ENCODE results near the gene ARHGAP4. TPM values are rescaled to one million over a fixed set of nuclear protein-coding genes. Genes with fewer than 3 reads are reported as not detected.

The ARHGAP4 gene
- total RNA-seq, 1 donor from 2014 or later: 3.1 TPM

DNA sequence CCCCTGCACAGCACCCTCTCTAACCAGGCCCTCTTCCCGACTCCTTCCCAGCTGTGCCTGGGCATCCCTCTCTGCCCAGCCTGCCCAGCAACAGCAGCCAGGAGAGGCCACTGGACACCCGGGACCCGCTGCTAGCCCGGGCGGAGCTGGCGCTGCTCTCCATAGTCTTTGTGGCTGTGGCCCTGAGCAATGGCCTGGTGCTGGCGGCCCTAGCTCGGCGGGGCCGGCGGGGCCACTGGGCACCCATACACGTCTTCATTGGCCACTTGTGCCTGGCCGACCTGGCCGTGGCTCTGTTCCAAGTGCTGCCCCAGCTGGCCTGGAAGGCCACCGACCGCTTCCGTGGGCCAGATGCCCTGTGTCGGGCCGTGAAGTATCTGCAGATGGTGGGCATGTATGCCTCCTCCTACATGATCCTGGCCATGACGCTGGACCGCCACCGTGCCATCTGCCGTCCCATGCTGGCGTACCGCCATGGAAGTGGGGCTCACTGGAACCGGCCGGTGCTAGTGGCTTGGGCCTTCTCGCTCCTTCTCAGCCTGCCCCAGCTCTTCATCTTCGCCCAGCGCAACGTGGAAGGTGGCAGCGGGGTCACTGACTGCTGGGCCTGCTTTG lies 20.5 kb downstream of the ARHGAP4 start:
- H3K27me3 Mint-ChIP-seq (ENCODE audit: low read depth): no peaks in the 10 kb centered on the region
- peaks cover 25% of the 10 kb centered on the region for H3K4me1 Mint-ChIP-seq (ENCODE audit: low read depth)
- no peaks in the 10 kb centered on the region for H3K36me3 Mint-ChIP-seq (ENCODE audit: low read depth)
- H3K27ac Mint-ChIP-seq (ENCODE audit: unreplicated experiment): no peak overlapping the region
- H3K9me3 Mint-ChIP-seq (ENCODE audit: low read depth): no peaks in the 10 kb centered on the region
- no peak overlapping the region for H3K4me3 Mint-ChIP-seq (ENCODE audit: unreplicated experiment)
- TF ChIP-seq, protein P1, sequence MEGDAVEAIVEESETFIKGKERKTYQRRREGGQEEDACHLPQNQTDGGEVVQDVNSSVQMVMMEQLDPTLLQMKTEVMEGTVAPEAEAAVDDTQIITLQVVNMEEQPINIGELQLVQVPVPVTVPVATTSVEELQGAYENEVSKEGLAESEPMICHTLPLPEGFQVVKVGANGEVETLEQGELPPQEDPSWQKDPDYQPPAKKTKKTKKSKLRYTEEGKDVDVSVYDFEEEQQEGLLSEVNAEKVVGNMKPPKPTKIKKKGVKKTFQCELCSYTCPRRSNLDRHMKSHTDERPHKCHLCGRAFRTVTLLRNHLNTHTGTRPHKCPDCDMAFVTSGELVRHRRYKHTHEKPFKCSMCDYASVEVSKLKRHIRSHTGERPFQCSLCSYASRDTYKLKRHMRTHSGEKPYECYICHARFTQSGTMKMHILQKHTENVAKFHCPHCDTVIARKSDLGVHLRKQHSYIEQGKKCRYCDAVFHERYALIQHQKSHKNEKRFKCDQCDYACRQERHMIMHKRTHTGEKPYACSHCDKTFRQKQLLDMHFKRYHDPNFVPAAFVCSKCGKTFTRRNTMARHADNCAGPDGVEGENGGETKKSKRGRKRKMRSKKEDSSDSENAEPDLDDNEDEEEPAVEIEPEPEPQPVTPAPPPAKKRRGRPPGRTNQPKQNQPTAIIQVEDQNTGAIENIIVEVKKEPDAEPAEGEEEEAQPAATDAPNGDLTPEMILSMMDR (IDR thresholded peaks at IDR 0.05): no peak
- DNase-seq (ENCODE audit: low spot score): no peak

DNA sequence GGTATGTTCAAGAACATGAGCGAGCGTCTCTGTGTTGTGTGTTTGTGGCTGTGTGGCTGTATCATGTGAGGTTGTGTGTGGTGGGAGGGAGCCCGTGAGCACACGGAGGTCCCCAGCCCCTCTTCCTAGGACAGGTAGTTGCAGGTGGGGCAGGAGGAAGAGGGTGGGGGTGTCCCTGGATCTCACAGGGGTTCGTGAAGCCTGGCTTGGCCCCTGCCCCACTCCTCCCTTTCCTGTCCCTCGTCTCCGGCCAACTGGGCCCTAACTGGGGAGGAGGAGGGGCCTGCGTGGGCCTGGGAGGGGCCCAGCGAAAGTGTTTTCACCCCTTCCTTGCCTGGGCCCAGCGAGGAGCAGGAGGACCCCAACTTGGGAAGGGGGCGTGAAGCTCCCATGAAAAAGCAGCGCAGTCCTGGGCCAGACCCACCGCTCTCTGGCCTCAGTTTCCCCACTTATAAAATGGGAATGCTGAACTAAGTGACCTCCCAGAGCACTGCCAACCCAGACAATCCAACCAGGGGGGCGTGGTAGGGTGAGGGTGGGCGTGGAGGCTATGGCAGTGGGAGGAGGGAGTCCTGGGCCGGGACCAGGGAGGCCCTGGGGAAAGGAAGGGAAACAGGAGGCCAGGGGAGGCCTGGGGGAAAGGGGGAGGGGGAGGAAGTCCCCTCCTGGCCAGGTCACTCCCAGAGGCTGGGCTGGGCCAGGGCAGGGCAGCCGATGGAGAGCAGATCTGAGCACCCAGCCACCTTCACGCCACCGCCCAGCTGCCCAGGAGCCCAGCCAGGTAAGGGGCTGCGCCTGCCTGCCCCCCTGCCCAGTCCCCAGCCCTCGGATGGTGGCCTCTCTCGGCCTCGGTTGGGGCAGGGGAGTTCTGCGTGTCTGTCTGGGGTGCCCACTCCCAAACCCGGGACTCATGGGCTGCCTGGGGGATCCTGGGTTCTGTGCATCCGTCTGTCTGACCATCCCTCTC lies 21.8 kb downstream of the ARHGAP4 start, which contains the start of gene AVPR2:
Gene AVPR2, plus strand, starts transcription at position 683 of the 967 bp plus-strand sequence. CDS start 473 bp downstream, outside the sequence.
- H3K4me3 Mint-ChIP-seq (ENCODE audit: unreplicated experiment): no peak within 1 kb of the TSS
- peaks cover 3% of the 10 kb centered on the region for H3K9me3 Mint-ChIP-seq (ENCODE audit: low read depth)
- no peaks in the 10 kb centered on the region for H3K27me3 Mint-ChIP-seq (ENCODE audit: low read depth)

DNA sequence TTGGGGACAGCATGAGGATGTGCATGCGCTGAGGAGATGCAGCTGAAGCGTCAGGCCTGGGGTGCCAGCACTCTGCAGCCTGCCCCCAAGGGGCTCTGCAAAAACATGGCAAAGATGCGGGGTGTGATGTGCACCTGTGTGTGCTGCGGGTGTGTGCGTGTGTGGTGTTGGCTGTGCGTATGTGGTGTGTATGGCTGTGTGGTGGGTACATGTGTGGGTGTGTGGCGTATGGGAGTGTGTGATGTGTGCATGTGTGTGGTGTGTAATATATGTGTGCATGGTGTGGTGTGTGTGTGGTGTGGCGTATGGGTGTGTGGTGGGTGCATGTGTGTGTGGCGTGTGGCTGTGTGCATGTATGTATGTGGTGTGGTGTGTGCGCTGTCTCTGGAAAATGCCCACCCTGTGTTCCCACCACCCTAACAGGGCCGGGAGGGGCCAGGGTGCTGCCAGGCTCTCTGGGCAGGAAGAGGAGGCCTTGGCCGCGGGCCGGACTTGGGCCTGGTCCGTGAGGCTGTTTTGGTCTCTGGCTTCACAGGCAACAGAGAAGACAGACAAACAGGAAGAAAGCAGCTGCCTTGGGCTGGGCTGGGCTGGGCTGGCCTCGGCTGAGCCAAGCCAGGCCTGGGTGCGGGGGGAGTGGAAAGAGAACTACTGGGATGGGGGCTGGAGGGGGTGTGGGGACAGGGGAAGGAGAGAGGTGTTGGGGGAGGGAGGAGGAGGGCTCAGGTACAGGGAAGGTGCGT lies 22.7 kb downstream of the ARHGAP4 start:
- H3K4me1 Mint-ChIP-seq (ENCODE audit: low read depth): peaks cover 26% of the 10 kb centered on the region
- no peak overlapping the region for H3K4me3 Mint-ChIP-seq (ENCODE audit: unreplicated experiment)
- no peaks in the 10 kb centered on the region for H3K27me3 Mint-ChIP-seq (ENCODE audit: low read depth)
- H3K27ac Mint-ChIP-seq (ENCODE audit: unreplicated experiment): no peak overlapping the region
- no peak for DNase-seq (ENCODE audit: low spot score)
- TF ChIP-seq, protein P1 (IDR thresholded peaks at IDR 0.05): no peak
- H3K36me3 Mint-ChIP-seq (ENCODE audit: low read depth): no peaks in the 10 kb centered on the region
- H3K9me3 Mint-ChIP-seq (ENCODE audit: low read depth): peaks cover 6% of the 10 kb centered on the region

More for the DNA sequence above, 21.8 kb downstream of the ARHGAP4 start, which contains the start of gene AVPR2:
- DNase-seq (ENCODE audit: low spot score): no peak
- TF ChIP-seq, protein P1 (IDR thresholded peaks at IDR 0.05): no peak
- Mint-ChIP-seq H3K36me3 (ENCODE audit: low read depth) (no peaks in the 10 kb centered on the region), H3K4me1 (ENCODE audit: low read depth) (peaks cover 26% of the 10 kb centered on the region), H3K27ac (ENCODE audit: unreplicated experiment) (no peak within 1 kb of the TSS)

DNA sequence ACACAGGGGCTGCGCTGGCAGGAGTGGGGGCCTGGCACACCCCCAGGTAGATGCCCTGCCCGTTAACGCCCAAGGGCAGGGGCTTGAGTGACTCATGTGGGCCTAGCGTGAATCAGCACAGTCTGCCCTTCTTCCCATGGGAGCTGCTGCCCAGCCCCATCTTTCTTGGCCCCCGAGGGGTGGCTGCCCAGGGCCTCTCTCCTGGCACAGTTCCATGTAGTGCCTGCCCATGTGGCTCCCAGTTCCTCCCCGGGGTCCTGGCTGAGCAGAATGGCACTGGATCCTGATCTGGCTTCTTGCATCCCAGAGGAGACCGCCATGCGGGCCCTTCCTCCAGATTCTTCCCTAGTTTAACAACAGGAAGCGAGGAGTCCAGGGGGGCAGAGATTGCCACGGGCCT lies 23.7 kb downstream of the ARHGAP4 start:
- no peak overlapping the region for H3K27ac Mint-ChIP-seq (ENCODE audit: unreplicated experiment)
- H3K36me3 Mint-ChIP-seq (ENCODE audit: low read depth): no peaks in the 10 kb centered on the region
- no peaks in the 10 kb centered on the region for H3K27me3 Mint-ChIP-seq (ENCODE audit: low read depth)
- H3K4me1 Mint-ChIP-seq (ENCODE audit: low read depth): peaks cover 26% of the 10 kb centered on the region
- no peak for DNase-seq (ENCODE audit: low spot score)
- TF ChIP-seq, protein P1 (IDR thresholded peaks at IDR 0.05): no peak
- H3K9me3 Mint-ChIP-seq (ENCODE audit: low read depth): peaks cover 6% of the 10 kb centered on the region
- H3K4me3 Mint-ChIP-seq (ENCODE audit: unreplicated experiment): no peak overlapping the region

DNA sequence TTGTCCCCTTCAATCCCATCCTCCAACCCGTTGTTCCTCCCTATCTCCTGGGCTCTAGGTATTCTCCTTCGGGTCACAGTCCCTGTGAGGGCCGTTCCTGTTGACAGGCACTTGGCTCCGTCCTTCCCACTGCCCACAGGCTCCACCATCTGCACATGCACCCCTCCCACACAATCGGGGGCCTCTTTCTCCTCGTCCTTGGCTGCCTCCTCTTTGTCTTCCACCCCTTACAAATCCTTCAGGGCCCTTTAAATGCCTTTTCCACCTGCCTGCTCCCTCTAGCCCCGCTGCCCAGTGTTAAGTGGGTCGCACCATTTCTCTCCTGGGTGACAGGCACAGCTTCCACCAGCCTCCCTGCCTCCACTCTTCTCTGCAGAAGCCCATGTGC lies 24.3 kb downstream of the ARHGAP4 start:
- no peak overlapping the region for H3K27ac Mint-ChIP-seq (ENCODE audit: unreplicated experiment)
- H3K4me3 Mint-ChIP-seq (ENCODE audit: unreplicated experiment): no peak overlapping the region

More for the DNA sequence above, 24.3 kb downstream of the ARHGAP4 start:
- peaks cover 26% of the 10 kb centered on the region for H3K4me1 Mint-ChIP-seq (ENCODE audit: low read depth)
- peaks cover 6% of the 10 kb centered on the region for H3K9me3 Mint-ChIP-seq (ENCODE audit: low read depth)
- DNase-seq (ENCODE audit: low spot score): no peak
- TF ChIP-seq, protein P1 (IDR thresholded peaks at IDR 0.05): no peak
- no peaks in the 10 kb centered on the region for H3K36me3 Mint-ChIP-seq (ENCODE audit: low read depth)
- no peaks in the 10 kb centered on the region for H3K27me3 Mint-ChIP-seq (ENCODE audit: low read depth)

Data from chondrocyte (in vitro differentiated cells).